ENCODE measurements around the gene ACTR3C. TPM values are rescaled to one million over a fixed set of nuclear protein-coding genes. Genes with fewer than 3 reads are reported as not detected.

The ACTR3C gene
- polyA plus RNA-seq, 1 of the 3 experiments (the other 2 are of a cell fraction), result 0.35 TPM

DNA sequence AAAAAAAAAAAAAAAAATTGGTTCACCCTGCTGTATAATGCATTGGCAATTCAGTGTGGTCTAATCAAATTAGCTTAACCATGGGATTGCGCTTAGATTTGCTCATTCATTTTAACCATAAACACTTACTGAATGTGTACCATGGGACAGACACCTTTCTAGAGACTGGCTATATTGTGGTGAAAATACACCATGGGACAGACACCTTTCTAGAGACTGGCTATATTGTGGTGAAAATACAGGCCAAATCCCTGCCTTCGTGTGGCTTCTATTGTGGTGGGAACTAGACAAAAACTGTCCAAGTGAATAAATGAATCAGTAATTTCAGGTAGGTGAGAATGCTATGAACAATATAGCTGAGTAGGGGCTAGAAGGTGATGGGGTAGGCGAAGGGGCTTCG, 35.1 kb upstream of the ACTR3C start:
- POLR2A ChIA-PET, result interaction anchor here (0.6 kb wide), 1 partner anchor 590 kb away, joined by 3 read pairs; no protein-coding TSS in a partner anchor
- Histone ChIP-seq H3K4me2 (no peak overlapping the region), H3K36me3 (replicated peaks in 1 of 2; ENCODE audit: control insufficient read depth in 1 of 2, insufficient read depth in 2 of 2, low read length in 1 of 2) (no peaks in the 10 kb centered on the region), H3K4me3 (ENCODE audit: low read depth in 2 of 2, low read length in 1 of 2) (no peak overlapping the region), H3K79me2 (ENCODE audit: insufficient read depth) (no peaks in the 10 kb centered on the region), H3K27me3 (ENCODE audit: insufficient read depth) (no peaks in the 10 kb centered on the region), H3K27ac (ENCODE audit: low read depth in 2 of 2, low read length in 1 of 2) (no peak overlapping the region), H3K9me2 (no peaks in the 10 kb centered on the region), H2AFZ (ENCODE audit: low read depth) (no peak overlapping the region), H3K4me1 (ENCODE audit: control insufficient read depth in 1 of 2, insufficient read depth in 2 of 2, low read depth in 1 of 2, low read length in 1 of 2) (peaks cover 0 to 6% of the 10 kb centered on the region in 2 experiments; a peak in 3 of 4 replicates), H3F3A (replicated peaks; ENCODE audit: insufficient read depth) (no peaks in the 10 kb centered on the region), H3K9me3 (no peaks in the 10 kb centered on the region), H4K20me1 (ENCODE audit: insufficient read depth) (no peaks in the 10 kb centered on the region), H3K9ac (no peak overlapping the region)
- no peak for DNase-seq
- no peak for TF ChIP-seq TAF1 (IDR thresholded peaks at IDR 0.05; ENCODE audit: borderline replicate concordance, low read depth, low read length)
- TF ChIP-seq, protein P1, sequence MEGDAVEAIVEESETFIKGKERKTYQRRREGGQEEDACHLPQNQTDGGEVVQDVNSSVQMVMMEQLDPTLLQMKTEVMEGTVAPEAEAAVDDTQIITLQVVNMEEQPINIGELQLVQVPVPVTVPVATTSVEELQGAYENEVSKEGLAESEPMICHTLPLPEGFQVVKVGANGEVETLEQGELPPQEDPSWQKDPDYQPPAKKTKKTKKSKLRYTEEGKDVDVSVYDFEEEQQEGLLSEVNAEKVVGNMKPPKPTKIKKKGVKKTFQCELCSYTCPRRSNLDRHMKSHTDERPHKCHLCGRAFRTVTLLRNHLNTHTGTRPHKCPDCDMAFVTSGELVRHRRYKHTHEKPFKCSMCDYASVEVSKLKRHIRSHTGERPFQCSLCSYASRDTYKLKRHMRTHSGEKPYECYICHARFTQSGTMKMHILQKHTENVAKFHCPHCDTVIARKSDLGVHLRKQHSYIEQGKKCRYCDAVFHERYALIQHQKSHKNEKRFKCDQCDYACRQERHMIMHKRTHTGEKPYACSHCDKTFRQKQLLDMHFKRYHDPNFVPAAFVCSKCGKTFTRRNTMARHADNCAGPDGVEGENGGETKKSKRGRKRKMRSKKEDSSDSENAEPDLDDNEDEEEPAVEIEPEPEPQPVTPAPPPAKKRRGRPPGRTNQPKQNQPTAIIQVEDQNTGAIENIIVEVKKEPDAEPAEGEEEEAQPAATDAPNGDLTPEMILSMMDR (IDR thresholded peaks at IDR 0.05), result no peak
- no peak for TF ChIP-seq MXI1 (IDR thresholded peaks at IDR 0.05; ENCODE audit: low read depth, low read length)
- CTCF ChIA-PET, result interaction anchor here (1.0 to 5.7 kb wide), 9 partner anchors 10 to 91 kb away, joined by 3 to 57 read pairs (median 4); partner anchors contain the start of genes RARRES2 and REPIN1
- WGBS (ENCODE audit: low lambda C conversion rate), result 95% methylated on average over 4 of the region's 4 CpGs

DNA sequence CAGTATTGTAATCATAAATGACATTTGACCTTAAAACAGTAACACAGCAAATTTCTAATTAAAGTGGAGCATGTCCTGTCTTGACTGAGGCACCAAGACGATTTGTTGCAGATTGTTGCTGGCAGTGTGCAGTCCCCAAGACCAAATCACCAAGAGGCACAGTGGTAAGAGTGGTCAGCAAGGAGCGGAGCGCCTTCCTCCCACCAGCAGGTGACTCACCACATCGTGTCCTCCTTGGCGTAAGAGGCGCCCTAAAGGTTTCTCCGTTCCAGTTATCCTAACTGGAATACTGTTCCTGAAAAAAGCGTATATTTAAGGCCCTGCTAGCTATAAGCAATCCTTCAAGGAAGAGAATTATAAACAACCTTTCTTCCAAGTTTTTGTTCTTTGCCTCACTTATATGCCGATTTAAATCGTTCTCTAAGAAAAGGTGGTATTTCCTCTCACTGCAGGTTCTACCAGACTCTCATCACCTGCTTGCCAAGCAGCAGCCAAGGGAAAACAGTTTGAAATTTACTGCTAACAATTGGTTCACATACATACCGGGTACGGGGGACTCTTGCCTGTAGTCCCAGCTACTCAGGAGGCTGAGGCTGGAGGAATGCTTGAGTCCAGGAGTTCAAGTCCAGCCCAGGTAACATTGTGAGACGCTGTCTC, 34.6 kb upstream of the ACTR3C start:
- Histone ChIP-seq H3K4me3 (ENCODE audit: low read depth in 2 of 2, low read length in 1 of 2) (no peak overlapping the region), H3K27me3 (ENCODE audit: insufficient read depth) (no peaks in the 10 kb centered on the region), H3K9ac (no peak overlapping the region), H3K9me3 (no peaks in the 10 kb centered on the region), H4K20me1 (ENCODE audit: insufficient read depth) (no peaks in the 10 kb centered on the region), H3F3A (replicated peaks; ENCODE audit: insufficient read depth) (no peaks in the 10 kb centered on the region), H3K4me2 (no peak overlapping the region), H2AFZ (ENCODE audit: low read depth) (no peak overlapping the region), H3K9me2 (no peaks in the 10 kb centered on the region), H3K27ac (ENCODE audit: low read depth in 2 of 2, low read length in 1 of 2) (no peak overlapping the region), H3K36me3 (replicated peaks in 1 of 2; ENCODE audit: control insufficient read depth in 1 of 2, insufficient read depth in 2 of 2, low read length in 1 of 2) (no peaks in the 10 kb centered on the region), H3K4me1 (ENCODE audit: control insufficient read depth in 1 of 2, insufficient read depth in 2 of 2, low read depth in 1 of 2, low read length in 1 of 2) (peaks cover 0 to under 1% of the 10 kb centered on the region in 2 experiments; a peak in 1 of 4 replicates), H3K79me2 (ENCODE audit: insufficient read depth) (no peaks in the 10 kb centered on the region)
- ChIA-PET POLR2A (interaction anchor here (0.6 kb wide), 1 partner anchor 590 kb away, joined by 3 read pairs; no protein-coding TSS in a partner anchor), CTCF (interaction anchor here (1.0 to 5.7 kb wide), 8 partner anchors 10 to 92 kb away, joined by 3 to 57 read pairs (median 4); partner anchors contain the start of genes RARRES2 and REPIN1)
- TF ChIP-seq PBX3 (IDR thresholded peaks at IDR 0.05) (no peak), EZH2phosphoT487 (IDR thresholded peaks at IDR 0.05; ENCODE audit: borderline replicate concordance, low read depth) (no peak), REST (IDR thresholded peaks at IDR 0.05; ENCODE audit: low read depth, low read length) (no peak), MEF2A (IDR thresholded peaks at IDR 0.05; ENCODE audit: borderline replicate concordance, low read depth) (no peak)
- 91% methylated on average over 13 of the region's 13 CpGs for whole genome bisulfite sequencing (ENCODE audit: low lambda C conversion rate)
- DNase-seq, result no peak
